ENCODE data around the gene BABAM2.

GRCh38 chr2:28155086-28155485 is 264.6 kb downstream of the BABAM2 start:
- TF ChIP-seq CTCF (IDR thresholded peaks at IDR 0.05) (no peak), POLR2AphosphoS5 (IDR thresholded peaks at IDR 0.05) (no peak)

Measured in sigmoid colon (tissue), 4 donors.